Effector memory CD8-positive, alpha-beta T cell (primary cell): ENCODE measurements around the gene PPP1R37.
A peak's percentile ranks its signal among the peaks of the same experiment; 100 is the strongest.

Experiments
- ATAC-seq: fragments of 150-1000 bp; cut with Tn5 transposase; replicated peaks from 2 replicates; pipeline ENCODE4 v1.10.0; 2021; ENCODE audit warnings: mild to moderate bottlenecking, moderate library complexity
- DNase-seq, 3 experiments: peaks; one replicate each; pipeline ENCODE4 v3.0.0; 2021
- H3K27ac Mint-ChIP-seq, 2 donors: one replicate each; pipeline ENCODE4 v1.8.0; 2022; ENCODE audit warnings: mild to moderate bottlenecking in 2 of 2, mixed read lengths in 2 of 2, moderate library complexity in 2 of 2
- H3K27me3 Mint-ChIP-seq, 2 donors: one replicate each; pipeline ENCODE4 v1.8.0; 2022; ENCODE audit warnings: mixed read lengths in 2 of 2
- H3K36me3 Mint-ChIP-seq: one replicate; pipeline ENCODE4 v1.8.0; 2022; ENCODE audit warnings: mild to moderate bottlenecking, moderate library complexity, mixed read lengths; ENCODE audit not compliant: insufficient read depth
- H3K4me1 Mint-ChIP-seq, 2 donors: one replicate each; pipeline ENCODE4 v1.8.0; 2022; ENCODE audit warnings: low read depth in 2 of 2, mixed read lengths in 2 of 2
- H3K4me3 Mint-ChIP-seq, 2 donors: one replicate each; pipeline ENCODE4 v1.8.0; 2022; ENCODE audit warnings: mild to moderate bottlenecking in 2 of 2, mixed read lengths in 2 of 2, moderate library complexity in 2 of 2
- H3K9me3 Mint-ChIP-seq, 2 donors: one replicate each; pipeline ENCODE4 v1.8.0; 2022; ENCODE audit warnings: mixed read lengths in 2 of 2

Gene PPP1R37

DNA sequence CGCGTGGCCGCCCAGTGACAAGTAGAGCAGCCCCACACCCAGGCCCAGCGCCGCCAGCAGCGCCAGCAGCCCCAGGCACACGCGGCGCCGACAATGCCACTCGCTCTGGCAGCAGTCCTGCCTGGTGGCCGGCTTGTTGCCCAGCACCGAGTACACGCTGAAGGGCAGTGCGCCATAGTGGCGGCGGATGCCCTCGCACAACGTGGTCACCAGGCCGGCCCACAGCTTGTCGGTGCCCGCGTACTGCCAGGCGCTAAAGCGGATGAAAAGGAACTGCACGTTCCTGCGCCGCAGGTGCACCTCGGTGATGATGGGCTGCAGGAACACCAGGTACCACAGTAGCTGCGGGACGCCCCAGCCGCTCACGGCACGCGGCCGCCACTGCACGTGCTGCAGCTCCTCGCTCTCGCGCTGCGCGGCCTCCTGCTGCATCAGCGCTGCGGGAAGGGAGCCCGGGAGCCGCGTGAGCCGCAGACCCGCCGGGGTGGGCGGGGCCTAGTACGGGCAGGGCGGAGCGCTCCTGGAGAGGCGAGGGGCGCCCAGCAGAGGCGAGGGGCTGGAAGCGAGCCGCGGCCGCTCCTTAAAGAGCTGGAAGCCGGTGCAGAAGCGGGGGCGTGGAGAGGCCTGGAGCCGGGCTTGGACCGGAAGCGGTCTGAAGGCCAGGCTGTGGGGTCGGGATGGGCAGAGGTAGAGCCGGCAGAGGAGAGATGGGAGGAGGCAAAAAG, 60.5 kb downstream of the PPP1R37 start:
- no peaks in the 10 kb centered on the region for H3K9me3 Mint-ChIP-seq
- peaks cover 20 to 22% of the 10 kb centered on the region in 2 donors for H3K4me1 Mint-ChIP-seq
- peaks cover 10 to 37% of the 10 kb centered on the region in 2 donors for H3K27me3 Mint-ChIP-seq
- ATAC-seq = peak; percentile 48
- H3K27ac Mint-ChIP-seq = peak overlapping the region in 1 of 2 donors; percentile 38
- peaks cover 6% of the 10 kb centered on the region for H3K36me3 Mint-ChIP-seq
- H3K4me3 Mint-ChIP-seq = peak overlapping the region; percentile 76 to 86
- DNase-seq = peak in 2 of 3 experiments; percentile 13 to 22

DNA sequence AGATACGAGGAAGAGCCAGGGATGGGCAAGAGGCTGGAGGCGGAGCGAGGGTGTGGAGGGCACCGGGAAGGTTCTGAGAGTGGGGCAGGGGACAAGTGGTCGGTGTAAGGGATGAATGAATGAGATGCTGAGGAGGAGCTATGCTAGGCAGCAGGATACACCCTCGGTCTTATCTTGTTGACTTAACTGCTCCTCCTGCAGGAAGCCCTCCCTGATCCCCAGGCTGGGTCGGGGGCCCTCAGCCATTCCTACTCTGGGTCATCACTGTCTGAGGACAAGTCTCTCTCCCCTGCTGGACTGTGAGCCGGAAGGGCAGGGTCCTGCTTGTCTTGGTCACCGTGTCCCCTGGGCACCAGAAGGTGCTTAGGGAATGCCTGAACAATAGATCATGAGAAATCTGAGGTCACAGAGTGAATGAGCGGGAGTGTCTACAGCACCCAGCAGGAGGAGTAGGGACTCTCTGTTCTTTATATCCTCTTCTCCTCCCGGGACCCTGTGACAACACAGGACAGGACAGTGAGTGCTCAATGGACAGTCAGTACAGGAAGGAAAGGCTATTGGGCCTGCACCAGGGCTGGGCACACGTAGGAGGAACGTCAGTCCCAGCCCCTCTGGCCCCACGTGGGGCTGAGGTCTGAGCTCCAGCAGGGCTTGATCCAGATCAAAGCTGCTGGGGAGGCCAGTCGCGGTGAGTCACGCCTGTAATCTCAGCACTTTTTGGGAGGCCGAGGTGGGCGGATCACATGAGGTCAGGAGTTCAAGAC, 61.3 kb downstream of the PPP1R37 start:
- no peak for ATAC-seq
- Mint-ChIP-seq H3K27ac (no peak overlapping the region), H3K9me3 (no peaks in the 10 kb centered on the region), H3K4me1 (peaks cover 17 to 20% of the 10 kb centered on the region in 2 donors), H3K4me3 (peak overlapping the region; percentile 76 to 86), H3K36me3 (peaks cover 6% of the 10 kb centered on the region), H3K27me3 (peaks cover 10 to 42% of the 10 kb centered on the region in 2 donors)
- no peak for DNase-seq

- no peak for DNase-seq
- H3K9me3 Mint-ChIP-seq = no peaks in the 10 kb centered on the region
- no peak for ATAC-seq
- peaks cover 6% of the 10 kb centered on the region for H3K36me3 Mint-ChIP-seq
- H3K27me3 Mint-ChIP-seq = peaks cover 10 to 42% of the 10 kb centered on the region in 2 donors
- peak overlapping the region in 1 of 2 donors; percentile 75 for H3K27ac Mint-ChIP-seq
- H3K4me1 Mint-ChIP-seq = peaks cover 13 to 18% of the 10 kb centered on the region in 2 donors
- no peak overlapping the region for H3K4me3 Mint-ChIP-seq
Observed at GRCh38 chr19:45156011-45156630, 63.1 kb downstream of the PPP1R37 start.

- H3K27me3 Mint-ChIP-seq = peaks cover 10 to 42% of the 10 kb centered on the region in 2 donors
- peaks cover 6% of the 10 kb centered on the region for H3K36me3 Mint-ChIP-seq
- no peak overlapping the region for H3K4me3 Mint-ChIP-seq
- peaks cover 13 to 17% of the 10 kb centered on the region in 2 donors for H3K4me1 Mint-ChIP-seq
- H3K9me3 Mint-ChIP-seq = no peaks in the 10 kb centered on the region
- DNase-seq (no peak), ATAC-seq (no peak)
- peak overlapping the region in 1 of 2 donors; percentile 75 for H3K27ac Mint-ChIP-seq
Observed at GRCh38 chr19:45156751-45157150, 63.8 kb downstream of the PPP1R37 start.

GRCh38 chr19:45158503-45159209, 65.7 kb downstream of the PPP1R37 start:
- H3K27ac Mint-ChIP-seq = no peak overlapping the region
- H3K9me3 Mint-ChIP-seq = no peaks in the 10 kb centered on the region
- DNase-seq (no peak), ATAC-seq (no peak)
- peaks cover 2% of the 10 kb centered on the region for H3K36me3 Mint-ChIP-seq
- H3K4me1 Mint-ChIP-seq = peaks cover 11 to 13% of the 10 kb centered on the region in 2 donors
- H3K4me3 Mint-ChIP-seq = no peak overlapping the region
- H3K27me3 Mint-ChIP-seq = peaks cover 10 to 40% of the 10 kb centered on the region in 2 donors

- DNase-seq = no peak
- Mint-ChIP-seq H3K4me3 (no peak overlapping the region), H3K36me3 (peaks cover 2% of the 10 kb centered on the region), H3K27ac (peak overlapping the region in 1 of 2 donors; percentile 16), H3K9me3 (no peaks in the 10 kb centered on the region), H3K27me3 (peaks cover 10 to 32% of the 10 kb centered on the region in 2 donors), H3K4me1 (peaks cover 11 to 15% of the 10 kb centered on the region in 2 donors)
- no peak for ATAC-seq
Observed at GRCh38 chr19:45159210-45159970, 66.4 kb downstream of the PPP1R37 start.

DNA sequence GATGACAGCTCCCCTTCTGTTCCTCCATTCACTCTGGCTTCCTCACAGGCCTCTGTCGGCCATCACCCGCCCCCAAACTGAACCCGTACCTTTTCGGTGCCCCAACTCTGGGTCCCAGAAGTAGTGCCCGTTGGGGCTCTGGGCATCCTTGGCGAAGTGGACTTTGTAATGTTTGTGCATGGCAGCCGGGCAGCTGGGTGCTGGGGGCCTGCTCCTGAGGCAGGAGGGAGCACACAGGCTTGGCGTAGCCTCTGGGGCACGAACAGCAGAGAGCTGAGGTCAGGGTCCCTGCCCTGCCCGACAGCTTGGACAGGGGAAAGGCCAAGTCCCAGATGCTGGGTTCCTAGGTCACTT, 67.0 kb downstream of the PPP1R37 start:
- Mint-ChIP-seq H3K27me3 (peaks cover 10 to 31% of the 10 kb centered on the region in 2 donors), H3K36me3 (peaks cover 2% of the 10 kb centered on the region), H3K27ac (peak overlapping the region; percentile 16 to 74), H3K9me3 (no peaks in the 10 kb centered on the region), H3K4me3 (no peak overlapping the region), H3K4me1 (peaks cover 13 to 18% of the 10 kb centered on the region in 2 donors)
- ATAC-seq (no peak), DNase-seq (no peak)

DNA sequence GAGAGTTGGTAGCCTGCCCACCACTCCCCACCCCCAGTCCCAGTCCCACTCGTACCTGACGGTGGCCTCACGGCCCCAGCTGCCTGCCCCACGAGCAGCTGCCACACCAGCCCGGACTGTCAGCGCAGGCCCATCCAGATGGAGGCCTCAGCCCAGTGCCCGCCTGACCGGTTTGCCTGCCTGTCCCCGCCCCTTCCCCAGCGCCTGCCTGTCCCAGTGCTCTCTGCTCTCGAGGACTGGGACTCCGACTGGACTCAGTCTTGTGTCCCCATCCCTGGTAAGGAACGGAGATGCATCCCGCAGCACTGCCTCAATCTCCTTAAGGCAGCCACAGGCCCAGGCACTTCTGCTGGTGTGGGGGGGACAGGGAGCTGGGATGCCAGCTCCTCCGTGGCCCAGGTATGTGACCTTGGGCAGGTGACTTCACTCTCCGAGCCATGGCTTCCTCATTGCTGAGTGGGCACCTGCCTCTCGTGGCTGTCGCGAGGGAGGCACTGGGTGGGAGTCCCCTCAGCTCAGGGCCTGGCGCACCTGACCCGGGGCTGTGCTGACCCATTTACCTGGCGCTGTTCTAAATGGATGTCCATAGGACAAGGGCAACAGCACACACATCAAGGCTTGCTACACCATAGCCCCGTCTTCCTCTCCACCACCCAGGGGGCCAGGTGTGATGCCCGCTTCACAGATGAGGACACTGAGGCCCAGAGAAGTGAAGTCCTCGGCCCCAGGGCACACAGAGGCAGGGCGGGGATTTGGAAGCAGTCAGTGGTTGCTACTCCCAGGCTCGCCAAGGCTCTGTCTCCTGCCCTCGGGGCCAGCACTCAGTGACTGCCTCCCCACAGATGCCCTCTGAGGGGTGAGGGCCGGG, 68.1 kb downstream of the PPP1R37 start, which contains the start of gene NKPD1:
NKPD1 (minus strand) TSS at position 113 of the 868 bp plus-strand sequence. CDS start 832 bp downstream, outside the sequence.
- Mint-ChIP-seq H3K9me3 (no peaks in the 10 kb centered on the region), H3K27me3 (peaks cover 10 to 30% of the 10 kb centered on the region in 2 donors), H3K27ac (peak within 1 kb of the TSS; percentile 16 to 74), H3K36me3 (peaks cover 2% of the 10 kb centered on the region), H3K4me3 (no peak within 1 kb of the TSS), H3K4me1 (peaks cover 13 to 20% of the 10 kb centered on the region in 2 donors)
- no peak for ATAC-seq
- DNase-seq = no peak

DNA sequence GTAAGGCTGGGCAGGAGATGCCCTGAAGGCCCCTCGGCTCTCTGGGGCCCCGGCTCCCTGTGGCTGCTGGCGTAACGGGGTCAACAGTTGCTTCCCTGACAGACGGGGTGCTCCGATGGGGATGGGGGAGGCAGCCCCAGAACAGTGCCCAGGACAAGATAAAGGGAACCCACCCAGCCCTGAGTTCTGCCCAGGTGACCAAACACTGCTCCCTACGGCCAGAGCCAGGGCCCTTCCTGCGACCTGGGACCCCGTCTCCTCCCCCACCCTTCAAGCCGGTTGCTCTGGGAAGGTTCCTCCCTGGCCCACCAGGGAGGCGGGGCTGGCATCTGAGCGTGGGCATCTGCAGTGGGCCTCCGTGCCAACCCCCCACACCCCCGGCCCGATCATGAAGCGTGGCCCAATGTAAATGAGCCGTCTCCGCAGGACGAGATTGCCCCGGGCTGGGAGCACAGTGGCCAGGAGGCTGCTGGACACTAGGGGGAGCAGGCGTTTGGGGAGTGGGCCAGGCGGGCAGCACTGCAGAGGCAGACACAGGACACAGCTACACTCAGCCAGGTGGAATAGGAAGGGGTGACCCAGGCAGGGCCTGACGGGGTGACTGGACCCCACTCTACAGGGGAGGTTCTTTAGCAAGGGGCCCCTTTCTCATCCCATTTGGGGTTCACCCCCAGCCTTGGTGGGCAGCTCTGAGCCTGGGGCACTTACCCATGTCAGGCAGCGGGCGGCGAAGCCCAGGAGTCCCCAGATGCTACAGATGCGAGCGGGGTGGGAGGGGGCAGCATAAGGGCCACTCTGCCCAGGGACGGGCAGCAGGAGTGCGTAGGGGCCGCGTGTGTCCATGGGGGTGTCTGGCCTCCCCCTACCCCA, 69.0 kb downstream of the PPP1R37 start:
- DNase-seq = no peak
- peaks cover 2% of the 10 kb centered on the region for H3K36me3 Mint-ChIP-seq
- H3K4me1 Mint-ChIP-seq = peaks cover 15 to 22% of the 10 kb centered on the region in 2 donors
- H3K9me3 Mint-ChIP-seq = no peaks in the 10 kb centered on the region
- no peak overlapping the region for H3K27ac Mint-ChIP-seq
- no peak for ATAC-seq
- H3K27me3 Mint-ChIP-seq = peaks cover 10 to 21% of the 10 kb centered on the region in 2 donors
- no peak overlapping the region for H3K4me3 Mint-ChIP-seq

- H3K27me3 Mint-ChIP-seq = peaks cover 6 to 14% of the 10 kb centered on the region in 2 donors
- DNase-seq = no peak
- H3K9me3 Mint-ChIP-seq = no peaks in the 10 kb centered on the region
- peaks cover 2% of the 10 kb centered on the region for H3K36me3 Mint-ChIP-seq
- ATAC-seq = no peak
- no peak overlapping the region for H3K4me3 Mint-ChIP-seq
- no peak overlapping the region for H3K27ac Mint-ChIP-seq
- peaks cover 18 to 22% of the 10 kb centered on the region in 2 donors for H3K4me1 Mint-ChIP-seq
Observed at GRCh38 chr19:45162608-45163143, 69.7 kb downstream of the PPP1R37 start.

GRCh38 chr19:45163156-45163555, 70.2 kb downstream of the PPP1R37 start:
- Mint-ChIP-seq H3K4me3 (no peak overlapping the region), H3K27ac (peak overlapping the region; percentile 78 to 93), H3K36me3 (peaks cover 2% of the 10 kb centered on the region), H3K27me3 (peaks cover 3 to 9% of the 10 kb centered on the region in 2 donors), H3K4me1 (peaks cover 18 to 20% of the 10 kb centered on the region in 2 donors), H3K9me3 (no peaks in the 10 kb centered on the region)
- DNase-seq (no peak), ATAC-seq (no peak)
